Progenitor cell of endocrine pancreas (in vitro differentiated cells): ENCODE results near the gene RECK. TPM values are rescaled to one million over a fixed set of nuclear protein-coding genes. Genes with fewer than 3 reads are reported as not detected.

Source experiments
- DNase-seq: peaks from one replicate; pipeline ENCODE4 v3.0.0; 2021; ENCODE audit warnings: low spot score; ENCODE audit not compliant: unreplicated experiment
- H3K27ac Mint-ChIP-seq: 2 replicates; pipeline ENCODE4 v1.8.0; 2021; ENCODE audit warnings: mild to moderate bottlenecking, moderate library complexity, mixed read lengths
- H3K27me3 Mint-ChIP-seq: 2 replicates; pipeline ENCODE4 v1.8.0; 2021; ENCODE audit warnings: mixed read lengths
- H3K36me3 Mint-ChIP-seq: 2 replicates; pipeline ENCODE4 v1.8.0; 2022; ENCODE audit warnings: mixed read lengths; ENCODE audit not compliant: insufficient read depth
- H3K4me1 Mint-ChIP-seq: 2 replicates; pipeline ENCODE4 v1.8.0; 2021; ENCODE audit warnings: low read depth, mixed read lengths
- H3K4me3 Mint-ChIP-seq: 2 replicates; pipeline ENCODE4 v1.8.0; 2021; ENCODE audit warnings: low read depth, mild to moderate bottlenecking, moderate library complexity, mixed read lengths
- H3K9me3 Mint-ChIP-seq: 2 replicates; pipeline ENCODE4 v1.8.0; 2021; ENCODE audit warnings: low read depth, mixed read lengths
- CTCF ChIP-seq: fragments of 200-600 bp; sonication (generic); IDR thresholded peaks from one replicate; pipeline ENCODE4 v1.5.0; 2021; ENCODE audit warnings: antibody characterized with exemption, mild to moderate bottlenecking; ENCODE audit not compliant: unreplicated experiment
- total RNA-seq: library from RNA; stranded (reverse); gene quantifications from 2 replicates; pipeline ENCODE4 v1.2.1, GENCODE V29; 2021

The RECK gene
- total RNA-seq, 1 donor from 2014 or later: 7.1 TPM

DNA sequence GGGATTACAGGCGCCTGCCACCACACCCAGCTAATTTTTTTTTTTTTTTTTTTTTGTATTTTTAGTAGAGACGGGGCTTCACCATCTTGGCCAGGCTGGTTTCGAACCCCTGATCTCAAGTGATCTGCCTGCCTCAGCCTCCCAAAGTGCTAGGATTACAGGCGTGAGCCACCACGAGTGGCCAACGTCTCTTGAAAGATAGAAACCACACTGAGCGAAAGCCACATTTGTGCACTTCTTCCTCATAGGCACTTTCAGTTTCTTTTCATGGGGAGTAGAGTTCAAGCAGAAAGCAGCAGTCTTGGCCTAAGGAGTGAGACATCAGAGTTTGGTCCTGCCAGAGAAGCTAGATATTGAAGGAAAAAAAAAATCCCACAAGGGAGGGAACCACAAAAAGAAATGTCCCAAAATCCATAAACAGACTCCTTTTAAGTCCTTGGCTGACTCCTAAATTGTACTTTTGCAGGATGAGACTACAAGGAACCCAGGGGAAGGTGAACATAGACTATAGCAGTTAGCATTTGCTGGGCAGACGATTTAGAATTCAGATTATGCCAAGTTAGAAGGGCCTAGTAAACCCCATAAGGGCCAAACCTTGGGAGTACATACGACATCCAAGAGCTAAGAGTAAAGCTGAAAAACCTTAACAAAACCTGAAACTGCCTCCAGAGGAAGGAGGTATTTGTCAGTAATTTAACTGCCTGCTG, 55.9 kb downstream of the RECK start:
- no peak for TF ChIP-seq CTCF
- H3K9me3 Mint-ChIP-seq: no peaks in the 10 kb centered on the region
- no peaks in the 10 kb centered on the region for H3K27me3 Mint-ChIP-seq
- peaks cover 3% of the 10 kb centered on the region for H3K4me1 Mint-ChIP-seq
- DNase-seq: no peak
- H3K36me3 Mint-ChIP-seq: peaks cover 5% of the 10 kb centered on the region
- H3K27ac Mint-ChIP-seq: no peak overlapping the region
- H3K4me3 Mint-ChIP-seq: no peak overlapping the region

GRCh38 chr9:36093384-36093783, 56.7 kb downstream of the RECK start:
- no peak for DNase-seq
- H3K27ac Mint-ChIP-seq: no peak overlapping the region
- no peak for TF ChIP-seq CTCF
- H3K4me3 Mint-ChIP-seq: no peak overlapping the region
- peaks cover 3% of the 10 kb centered on the region for H3K4me1 Mint-ChIP-seq
- peaks cover 5% of the 10 kb centered on the region for H3K36me3 Mint-ChIP-seq
- no peaks in the 10 kb centered on the region for H3K27me3 Mint-ChIP-seq
- H3K9me3 Mint-ChIP-seq: no peaks in the 10 kb centered on the region

- Mint-ChIP-seq H3K27ac (no peak overlapping the region), H3K9me3 (no peaks in the 10 kb centered on the region), H3K36me3 (peaks cover 2% of the 10 kb centered on the region), H3K4me1 (peaks cover 4% of the 10 kb centered on the region), H3K27me3 (no peaks in the 10 kb centered on the region), H3K4me3 (no peak overlapping the region)
- TF ChIP-seq CTCF: no peak
- DNase-seq: no peak
Observed at GRCh38 chr9:36099718-36100117, 63.0 kb downstream of the RECK start.

- TF ChIP-seq CTCF: no peak
- no peaks in the 10 kb centered on the region for H3K27me3 Mint-ChIP-seq
- no peak for DNase-seq
- no peak overlapping the region for H3K27ac Mint-ChIP-seq
- peaks cover 4% of the 10 kb centered on the region for H3K4me1 Mint-ChIP-seq
- peaks cover 4% of the 10 kb centered on the region for H3K36me3 Mint-ChIP-seq
- no peak overlapping the region for H3K4me3 Mint-ChIP-seq
- no peaks in the 10 kb centered on the region for H3K9me3 Mint-ChIP-seq
Observed at GRCh38 chr9:36100532-36100931, 63.8 kb downstream of the RECK start.

- no peak overlapping the region for H3K27ac Mint-ChIP-seq
- H3K4me3 Mint-ChIP-seq: no peak overlapping the region
- peaks cover 2% of the 10 kb centered on the region for H3K36me3 Mint-ChIP-seq
- no peaks in the 10 kb centered on the region for H3K9me3 Mint-ChIP-seq
- no peaks in the 10 kb centered on the region for H3K27me3 Mint-ChIP-seq
- no peak for TF ChIP-seq CTCF
- DNase-seq: no peak
- H3K4me1 Mint-ChIP-seq: peaks cover 4% of the 10 kb centered on the region
Observed at GRCh38 chr9:36101916-36102741, 65.4 kb downstream of the RECK start.
